Fibroblast of skin of right quadriceps (primary cell): Measurements from ENCODE around the gene KIF26B.

Experiments
- DNase-seq: peaks from one replicate; pipeline ENCODE4 v3.0.0-alpha.2; 2013

KIF26B gene

DNA sequence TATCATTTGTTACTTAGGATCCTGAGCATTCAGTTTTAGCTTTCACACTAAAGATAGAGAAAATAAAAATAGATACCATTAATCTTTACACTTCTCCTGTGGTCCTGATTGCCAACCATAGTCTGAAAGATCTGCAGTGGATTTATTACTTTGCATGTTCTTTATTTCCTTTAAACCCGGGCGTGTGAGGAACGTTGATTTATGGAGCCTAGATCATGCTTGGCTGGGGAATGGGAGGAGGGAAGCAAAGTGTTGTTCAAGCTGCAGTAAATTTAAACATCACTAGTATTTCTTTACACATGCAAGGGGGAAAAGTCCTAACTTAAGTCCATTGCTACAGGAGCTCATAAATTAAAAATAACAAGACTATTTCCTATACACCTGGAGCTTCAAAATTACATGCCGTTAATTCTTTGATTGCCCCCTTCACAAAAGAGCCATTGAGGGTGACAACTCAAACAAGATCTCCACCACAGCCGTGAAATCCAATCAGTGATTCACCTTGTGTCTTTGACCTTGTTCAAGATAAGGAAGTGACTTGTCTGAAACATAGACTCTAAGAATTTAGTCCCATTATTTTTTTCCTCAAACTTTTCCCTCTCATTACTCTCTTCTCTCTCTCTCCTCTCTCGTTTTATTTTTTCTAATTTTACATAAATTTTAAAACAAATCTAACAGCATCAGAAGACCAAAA, 282.7 kb downstream of the KIF26B start:
- peak; percentile 45 for DNase-seq

DNA sequence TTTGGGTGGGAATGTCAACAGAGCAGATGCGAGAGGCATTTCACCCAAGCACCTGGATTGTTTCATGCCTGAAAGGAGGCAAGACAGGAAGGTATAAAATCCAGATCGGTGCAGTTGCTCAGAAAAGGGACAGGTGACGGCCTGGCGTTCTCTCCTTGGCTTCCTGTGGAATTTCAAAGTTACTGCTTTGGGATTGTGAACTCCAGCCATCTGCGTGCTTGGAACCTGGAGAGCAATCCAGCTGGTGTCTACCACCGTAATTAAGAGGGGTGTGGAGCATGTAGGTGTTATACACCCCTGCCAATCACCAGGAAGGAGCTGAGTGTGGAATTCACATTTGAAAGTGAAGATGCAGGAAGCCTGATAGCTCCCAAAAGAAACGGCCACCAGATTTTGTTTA, 286.1 kb downstream of the KIF26B start:
- DNase-seq: no peak

DNA sequence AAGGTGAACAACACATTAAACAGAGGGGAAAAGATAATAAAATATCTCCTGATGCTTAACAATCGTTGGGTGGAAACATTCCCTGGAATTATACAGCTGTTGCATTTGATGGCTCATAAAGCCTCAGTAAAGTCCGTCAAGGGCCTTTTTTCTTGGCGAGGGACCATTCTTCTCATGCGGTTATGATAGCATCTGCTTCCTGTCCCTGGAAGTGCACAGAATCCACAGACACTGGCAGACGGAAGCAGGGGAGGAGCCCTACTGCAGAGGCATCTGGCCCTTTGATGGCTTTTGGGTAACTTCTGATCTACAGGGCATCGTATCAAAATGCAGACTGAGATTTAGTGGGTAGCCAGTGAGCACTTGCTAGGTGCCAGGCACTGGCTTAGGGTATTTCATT, 286.9 kb downstream of the KIF26B start:
- peak; percentile 61 for DNase-seq

DNA sequence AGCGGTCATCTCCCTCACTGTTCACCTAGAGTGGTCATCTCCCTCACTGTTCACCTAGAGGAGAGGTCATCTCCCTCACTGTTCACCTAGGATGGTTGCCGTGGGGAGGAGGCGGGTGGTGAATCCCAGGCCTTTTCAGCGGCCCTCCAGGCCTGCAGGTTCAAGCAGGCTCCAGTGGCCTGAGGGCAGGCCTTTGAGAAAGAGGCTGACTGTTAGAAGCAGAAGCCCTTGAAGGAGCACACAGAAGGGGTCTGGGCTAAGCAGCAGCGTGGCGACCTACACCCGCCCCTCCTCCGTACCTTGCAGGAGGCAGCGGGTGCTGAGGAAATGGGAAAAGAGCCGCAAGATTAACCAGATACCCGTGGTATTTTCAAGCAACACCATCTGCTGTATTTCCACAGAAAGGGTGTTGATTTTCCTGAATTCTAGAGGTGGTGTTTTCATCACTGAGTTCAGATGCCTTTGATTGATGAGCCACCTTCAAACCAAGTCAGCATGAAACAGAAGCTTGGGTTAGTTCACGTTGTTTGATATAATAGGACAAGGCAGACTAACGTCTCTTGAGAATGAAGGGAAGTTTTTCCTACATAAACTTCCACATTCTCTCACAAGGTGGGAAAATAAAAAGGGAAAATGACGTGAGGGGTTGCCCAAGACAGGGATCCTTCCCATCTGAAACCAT, 289.5 kb downstream of the KIF26B start:
- DNase-seq: no peak

DNA sequence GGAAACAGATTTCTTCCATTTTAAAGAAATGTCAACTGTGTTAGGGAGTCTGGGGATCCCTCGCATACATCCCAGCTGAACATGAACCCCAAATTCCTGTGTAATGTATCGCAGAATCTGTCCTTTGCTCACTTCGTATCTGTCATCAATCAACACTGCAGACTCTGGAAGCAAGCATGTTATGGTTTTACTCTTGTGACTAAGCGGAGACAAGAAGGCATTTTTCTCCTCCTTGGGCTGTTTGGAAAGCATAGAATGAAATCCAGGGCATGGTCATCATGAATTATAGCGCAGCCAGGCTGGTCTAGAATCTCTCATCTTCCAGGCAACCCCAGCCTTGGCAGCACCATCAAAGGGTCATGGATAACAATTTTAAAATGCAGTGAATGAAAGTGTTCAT, 290.2 kb downstream of the KIF26B start:
- DNase-seq: peak; percentile 70

DNA sequence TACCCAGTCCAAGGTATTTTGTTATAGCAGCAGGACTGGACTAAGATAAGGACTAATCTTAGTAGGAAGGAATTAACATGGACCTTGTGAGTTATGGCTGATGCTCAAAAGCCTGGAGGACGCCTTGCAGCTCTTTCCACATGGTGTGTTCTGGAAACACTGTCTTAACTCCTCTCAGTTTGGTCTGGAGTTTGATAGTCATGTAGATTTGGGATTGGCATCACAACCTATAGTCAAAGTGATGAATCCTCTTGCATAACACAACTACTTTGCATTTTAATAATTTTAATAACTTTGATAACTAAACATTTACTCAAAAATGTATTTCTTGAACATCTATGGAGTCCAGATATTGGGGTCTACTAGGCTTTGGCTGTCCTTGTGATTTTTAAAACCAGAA, 293.7 kb downstream of the KIF26B start:
- DNase-seq: no peak

DNA sequence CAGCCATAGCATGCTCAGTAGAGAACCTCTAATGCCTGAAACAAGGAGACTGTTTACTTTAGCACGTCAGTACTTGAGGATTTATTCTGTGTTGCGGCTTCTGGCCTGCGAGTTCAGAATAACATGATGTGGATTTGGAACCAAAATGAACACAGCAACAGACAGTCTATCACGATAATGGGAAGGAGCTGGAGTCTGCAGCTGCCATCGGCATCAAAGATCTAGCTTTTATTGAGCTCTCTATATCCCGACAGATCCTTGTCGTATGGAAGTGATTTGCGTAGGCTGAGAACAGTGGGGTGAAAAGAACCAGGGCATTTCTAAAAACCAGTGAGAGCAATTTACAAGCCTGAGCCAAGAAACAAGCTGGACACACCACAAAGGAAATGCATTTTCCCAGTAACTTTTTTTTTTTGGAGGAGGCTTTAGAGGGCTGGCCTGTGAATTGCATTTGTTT, 294.2 kb downstream of the KIF26B start:
- DNase-seq: peak; percentile 15

DNA sequence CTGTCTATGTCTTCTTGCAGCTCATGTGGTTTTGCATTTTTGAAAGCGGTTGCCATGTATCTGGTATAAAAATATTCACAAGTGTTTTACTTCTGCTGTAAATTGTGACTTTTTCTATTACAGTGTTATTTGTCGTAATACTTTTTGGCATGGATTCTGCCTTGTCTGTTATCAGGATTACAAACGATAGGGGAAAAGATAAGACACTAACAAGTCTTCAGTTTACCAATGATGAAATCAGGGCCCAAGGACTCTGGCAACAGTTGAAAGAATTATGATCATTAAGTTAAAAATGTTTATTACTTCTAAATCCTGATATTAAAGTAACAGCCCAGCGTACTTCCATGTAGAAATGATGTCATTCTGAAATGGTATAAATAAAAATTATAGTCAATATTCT, 298.8 kb downstream of the KIF26B start:
- no peak for DNase-seq

DNA sequence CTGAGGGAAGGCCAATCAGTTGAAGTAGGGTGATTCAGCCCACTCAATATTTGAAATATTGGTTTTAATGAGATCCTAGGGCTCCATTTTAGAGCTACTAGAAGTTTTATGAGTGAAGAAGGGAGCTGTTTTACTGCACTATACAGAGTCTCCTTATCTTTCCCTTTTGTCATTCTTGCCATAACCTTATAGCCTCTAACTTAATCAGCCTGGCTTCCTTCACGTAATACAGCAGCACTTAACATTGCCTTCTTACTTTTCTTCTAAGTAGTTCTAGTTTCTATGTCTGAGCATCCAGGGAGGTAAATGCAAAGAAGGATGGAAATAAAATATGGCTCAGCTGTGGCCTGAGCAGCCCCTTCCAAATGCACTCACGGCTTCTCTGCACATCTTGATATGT, 299.3 kb downstream of the KIF26B start:
- no peak for DNase-seq

DNA sequence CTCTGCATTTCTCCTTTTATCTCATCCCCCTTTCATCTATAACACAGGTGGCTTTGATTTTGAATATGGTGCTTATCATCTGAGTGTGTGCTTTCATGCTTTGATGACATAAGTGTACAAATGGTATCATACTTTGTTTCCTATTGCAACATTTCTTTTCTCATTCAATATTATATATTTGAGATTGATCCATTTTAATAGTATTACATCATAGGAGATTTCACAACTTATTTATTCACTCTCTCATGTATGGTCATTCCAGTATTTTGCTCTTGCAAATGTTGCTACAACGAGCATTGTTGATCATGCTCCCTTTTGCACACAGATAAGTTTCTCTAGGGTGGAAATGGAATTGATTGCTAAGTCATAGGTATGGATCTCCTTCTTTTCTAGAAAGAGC, 302.8 kb downstream of the KIF26B start:
- no peak for DNase-seq

DNA sequence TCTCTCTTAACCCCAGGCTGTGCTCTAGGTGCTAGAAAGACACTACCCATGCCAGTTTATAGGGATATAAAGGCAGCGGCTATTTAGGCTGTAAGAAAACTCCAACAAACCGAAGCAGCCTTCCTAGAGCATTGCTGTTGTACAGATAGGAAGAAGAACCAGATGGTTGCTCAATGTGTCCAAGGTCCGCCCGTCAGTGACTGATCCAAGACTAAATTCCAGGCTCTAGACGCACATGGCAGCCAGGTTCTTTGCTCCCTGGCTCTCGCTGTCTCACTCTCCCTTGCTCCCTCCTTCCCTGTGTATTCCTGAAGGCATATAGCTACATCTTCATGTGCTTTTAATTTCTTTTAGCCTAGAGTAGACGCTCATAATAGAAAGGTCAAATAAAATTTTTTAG, 303.4 kb downstream of the KIF26B start:
- peak; percentile 43 for DNase-seq

DNA sequence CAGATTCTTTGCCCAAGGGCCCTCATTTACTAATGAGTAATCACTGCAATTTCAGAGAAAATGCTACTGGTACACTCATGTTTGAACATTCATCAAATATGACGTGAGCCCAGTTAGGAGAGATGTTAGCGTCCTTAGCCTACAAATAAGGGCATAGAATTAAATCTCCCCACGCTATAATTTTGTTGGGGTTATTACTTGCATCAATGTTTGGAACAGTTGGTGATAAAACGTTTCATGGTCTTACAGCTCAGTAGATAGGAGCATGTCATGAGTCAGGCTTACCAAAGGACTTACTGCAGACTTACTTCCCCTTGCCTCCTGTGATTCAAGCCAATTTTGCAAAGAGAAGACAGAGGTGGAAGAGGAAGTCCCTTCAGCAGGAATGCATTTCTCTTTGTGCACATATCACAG, 304.0 kb downstream of the KIF26B start:
- DNase-seq: peak; percentile 76

DNA sequence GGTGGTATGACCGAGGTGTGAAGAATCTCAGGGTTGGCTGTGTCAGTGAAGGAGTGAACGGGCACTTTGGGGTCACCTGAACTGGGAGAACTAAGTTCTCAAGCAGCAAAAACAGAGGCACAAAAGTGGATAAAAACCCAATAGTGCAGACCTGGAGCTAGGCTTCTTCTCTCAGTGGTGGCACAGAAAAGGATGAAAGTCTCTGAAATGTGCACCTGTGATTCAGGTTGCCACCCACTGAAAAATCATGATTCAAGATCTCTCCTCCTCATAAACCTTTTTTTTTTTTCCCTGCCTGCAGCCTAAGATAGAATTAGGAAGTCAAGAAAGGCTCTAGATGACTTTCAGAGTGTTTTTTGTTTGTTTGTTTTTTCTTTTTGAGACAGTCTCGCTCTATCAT, 304.8 kb downstream of the KIF26B start:
- no peak for DNase-seq

DNA sequence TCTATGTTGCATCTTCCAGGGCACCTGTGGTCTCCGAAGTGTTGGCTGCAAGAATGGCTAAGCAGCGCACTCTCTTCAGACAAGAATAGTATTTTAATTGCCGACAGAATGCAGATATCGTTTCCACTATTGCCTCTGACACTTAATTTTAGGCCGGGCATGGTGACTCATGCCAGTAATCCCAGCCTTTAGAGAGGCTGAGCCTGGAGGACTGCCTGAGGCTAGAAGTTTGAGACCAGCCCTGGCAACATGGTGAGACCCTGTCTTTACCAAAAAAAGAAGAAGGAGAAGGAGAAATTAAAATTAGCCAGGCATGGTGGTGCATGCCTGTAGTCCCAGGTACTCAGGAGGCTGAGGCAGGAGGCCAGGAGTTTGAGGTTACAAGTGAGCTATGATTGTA, 306.9 kb downstream of the KIF26B start:
- DNase-seq: no peak

DNA sequence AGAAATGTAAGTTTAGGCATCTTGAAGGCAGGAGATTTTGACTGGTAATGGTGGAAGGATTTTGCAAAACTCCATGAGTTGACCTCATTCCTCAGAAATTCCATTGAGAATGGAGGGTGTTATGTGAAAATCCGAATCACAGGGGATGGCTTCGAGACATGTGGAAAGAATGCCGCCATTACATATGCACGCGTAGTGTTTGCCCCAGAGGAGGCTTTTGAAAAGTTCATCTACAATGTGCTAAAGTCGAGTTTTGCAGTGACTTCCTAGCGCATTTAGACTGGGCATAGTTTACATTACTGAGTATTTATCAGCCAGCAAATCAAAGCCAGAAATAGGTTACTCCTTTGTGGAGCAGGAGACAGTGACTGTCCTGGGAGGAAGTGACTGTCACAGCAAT, 307.4 kb downstream of the KIF26B start:
- DNase-seq: no peak

DNA sequence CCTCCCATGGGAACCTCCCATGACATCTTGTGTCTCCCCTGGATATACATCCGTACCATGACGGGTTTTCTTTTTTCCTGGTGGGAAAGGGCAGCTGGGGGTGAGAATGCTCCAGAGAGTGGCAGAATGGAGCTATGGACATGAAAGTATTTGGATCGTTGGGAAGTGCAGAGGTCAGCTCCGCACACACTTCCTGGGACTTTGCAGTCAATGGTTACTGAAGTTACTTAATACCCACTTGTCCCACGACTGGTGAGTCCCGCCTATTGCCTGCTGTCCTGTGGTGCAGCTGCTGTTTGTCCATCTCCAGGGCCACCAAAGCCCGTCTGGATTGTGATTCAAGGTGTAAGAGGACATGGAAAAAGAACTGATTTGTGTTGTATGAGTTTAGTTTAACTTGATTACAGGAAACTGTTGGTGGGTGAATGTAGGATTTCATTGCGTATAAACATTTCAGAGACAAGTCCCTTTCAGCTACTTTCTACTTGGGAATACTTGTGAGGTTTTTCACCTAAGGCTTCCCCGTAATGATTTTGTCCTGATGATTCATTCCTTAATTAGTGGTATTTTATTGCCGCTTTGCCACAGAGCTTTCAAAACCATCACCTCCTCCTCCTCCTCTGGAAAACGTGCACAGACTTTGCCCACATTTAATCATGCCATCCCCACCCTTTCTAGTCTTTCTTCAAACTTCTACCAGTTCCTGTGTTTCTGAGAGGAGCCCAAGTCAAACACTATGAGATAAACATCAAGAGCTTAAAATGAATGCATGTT, 308.8 kb downstream of the KIF26B start:
- DNase-seq: peak; percentile 24

DNA sequence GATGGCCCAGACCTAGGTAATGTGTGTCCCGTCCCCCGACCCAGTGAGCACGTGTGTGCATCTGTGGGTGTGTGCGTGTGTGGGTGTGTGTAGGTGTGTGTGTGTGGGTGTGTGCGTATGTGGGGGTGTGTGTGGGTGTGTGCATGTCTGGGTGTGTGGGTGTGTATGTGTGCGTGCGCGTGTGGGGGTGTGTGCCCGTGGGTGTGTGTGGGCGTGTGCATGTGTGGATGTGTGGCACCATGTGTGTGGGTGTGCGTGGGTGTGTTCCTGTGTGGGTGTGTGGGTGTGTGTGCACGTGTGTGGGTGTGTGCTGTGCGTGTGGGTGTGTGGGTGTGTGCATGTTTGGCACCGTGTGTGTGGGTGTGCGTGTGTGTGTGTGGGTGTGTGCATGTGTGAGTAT, 309.5 kb downstream of the KIF26B start:
- DNase-seq: no peak

DNA sequence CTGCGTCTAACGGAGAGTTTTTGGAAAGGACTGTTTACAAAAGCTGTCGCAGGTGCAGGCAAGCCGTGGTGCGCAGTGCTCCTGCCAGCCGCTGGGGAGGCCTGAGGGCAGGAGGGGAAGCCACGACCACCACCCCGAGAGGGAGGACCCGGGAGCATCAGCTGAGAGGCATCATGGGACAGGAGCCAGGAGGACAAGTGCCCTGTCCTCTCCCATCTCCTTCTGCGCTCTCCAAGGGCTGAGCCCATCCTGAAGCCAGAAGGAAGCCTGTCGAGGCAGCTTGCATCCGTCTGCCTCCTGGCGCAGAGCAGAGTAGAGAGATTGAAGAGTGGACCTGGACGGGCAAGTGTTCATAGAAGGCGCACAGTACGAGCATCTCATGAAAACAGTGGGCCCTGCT, 310.9 kb downstream of the KIF26B start:
- DNase-seq: no peak

DNA sequence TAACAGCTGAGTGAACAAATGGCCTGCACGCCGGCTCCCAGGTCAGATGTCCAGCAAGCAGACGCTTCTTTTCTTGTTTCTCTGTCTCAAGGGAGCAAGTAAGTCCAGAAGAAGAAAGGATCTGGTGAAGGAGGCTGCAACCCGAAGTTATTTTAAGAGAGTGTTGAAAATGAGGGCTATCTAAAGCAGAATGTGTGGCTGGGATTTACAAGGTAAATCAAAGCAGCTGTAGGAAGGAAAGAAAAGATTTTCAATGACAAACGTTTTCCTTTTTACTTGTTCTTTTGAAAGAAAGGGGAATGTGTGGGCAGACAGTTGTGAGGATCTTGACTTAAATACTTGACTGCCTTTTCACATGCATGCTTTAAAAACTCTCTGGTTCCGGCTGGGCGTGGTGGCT, 311.5 kb downstream of the KIF26B start:
- no peak for DNase-seq

DNA sequence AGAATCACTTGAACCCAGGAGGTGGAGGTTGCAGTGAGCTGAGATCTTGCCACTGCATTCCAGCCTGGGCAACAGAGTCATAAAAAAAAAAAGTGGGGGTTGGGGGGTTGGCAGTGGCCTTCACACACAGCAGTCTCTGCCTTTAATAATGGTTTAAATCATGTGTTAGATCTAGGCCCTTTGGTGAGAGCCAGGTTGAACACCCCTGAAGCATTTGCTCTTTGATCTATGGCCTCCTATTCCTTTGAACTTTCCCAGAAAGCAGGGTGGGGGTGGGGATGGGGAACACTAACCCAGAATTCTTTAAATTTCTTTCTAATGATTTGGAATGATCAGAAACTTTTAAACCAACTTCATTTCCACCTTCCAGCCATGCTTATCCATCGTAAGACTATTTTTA, 313.0 kb downstream of the KIF26B start:
- DNase-seq: no peak

DNA sequence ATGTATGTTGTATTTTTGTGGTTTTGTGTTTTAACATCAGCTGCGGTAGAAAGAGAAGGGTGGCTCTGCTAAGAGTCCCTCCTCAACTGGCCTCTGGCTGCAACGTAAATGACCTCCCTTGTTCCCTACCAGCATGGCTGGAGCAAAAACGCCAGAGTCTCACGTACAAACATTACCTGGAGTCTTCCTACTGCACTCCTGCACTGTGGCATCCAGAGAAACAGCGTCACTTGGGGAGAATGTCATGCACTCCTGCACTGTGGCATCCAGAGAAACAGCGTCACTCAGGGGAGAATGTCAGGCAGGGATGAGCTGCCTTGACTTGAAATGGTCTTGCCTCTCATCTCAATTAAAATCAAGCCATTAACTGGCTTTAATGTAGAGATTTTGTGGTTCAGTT, 314.2 kb downstream of the KIF26B start:
- no peak for DNase-seq

DNA sequence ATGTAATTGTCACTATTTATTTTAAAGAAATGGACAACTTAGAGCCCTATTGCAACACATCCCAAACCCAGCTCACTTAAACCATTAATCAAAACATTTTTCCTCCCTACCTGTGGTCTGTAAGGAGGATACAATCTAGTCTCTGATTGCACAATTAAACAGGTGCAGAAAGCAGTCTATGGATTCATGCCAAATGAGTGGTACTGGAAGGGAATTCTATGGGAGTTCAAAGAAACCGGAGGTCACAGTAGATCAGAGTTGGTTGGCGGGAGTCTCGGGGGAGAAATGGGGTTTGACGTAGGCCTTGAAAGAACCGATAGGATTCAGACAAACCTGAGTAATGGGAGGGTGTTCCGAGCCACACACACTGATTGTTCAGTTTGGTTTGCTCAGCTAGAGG, 314.9 kb downstream of the KIF26B start:
- DNase-seq: no peak

DNA sequence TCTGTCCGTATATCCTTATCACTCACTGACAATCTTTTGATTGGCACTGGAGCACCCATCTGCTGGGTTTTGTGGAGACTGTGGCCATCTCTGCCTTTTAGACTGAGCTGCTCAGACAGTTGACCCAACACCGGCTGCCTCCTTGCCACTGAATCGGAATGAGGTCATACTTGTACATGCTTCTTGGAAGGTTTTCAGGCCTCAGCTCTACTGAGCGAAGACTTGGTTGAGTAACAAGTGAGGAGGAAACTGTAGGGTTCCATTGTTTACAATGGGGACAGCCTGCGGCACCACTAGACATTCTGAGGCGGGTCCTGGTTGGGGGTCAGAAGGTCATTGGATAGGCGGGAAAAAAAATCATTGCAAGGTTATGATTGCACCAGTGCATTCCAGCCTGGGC, 320.3 kb downstream of the KIF26B start:
- peak; percentile 50 for DNase-seq

DNA sequence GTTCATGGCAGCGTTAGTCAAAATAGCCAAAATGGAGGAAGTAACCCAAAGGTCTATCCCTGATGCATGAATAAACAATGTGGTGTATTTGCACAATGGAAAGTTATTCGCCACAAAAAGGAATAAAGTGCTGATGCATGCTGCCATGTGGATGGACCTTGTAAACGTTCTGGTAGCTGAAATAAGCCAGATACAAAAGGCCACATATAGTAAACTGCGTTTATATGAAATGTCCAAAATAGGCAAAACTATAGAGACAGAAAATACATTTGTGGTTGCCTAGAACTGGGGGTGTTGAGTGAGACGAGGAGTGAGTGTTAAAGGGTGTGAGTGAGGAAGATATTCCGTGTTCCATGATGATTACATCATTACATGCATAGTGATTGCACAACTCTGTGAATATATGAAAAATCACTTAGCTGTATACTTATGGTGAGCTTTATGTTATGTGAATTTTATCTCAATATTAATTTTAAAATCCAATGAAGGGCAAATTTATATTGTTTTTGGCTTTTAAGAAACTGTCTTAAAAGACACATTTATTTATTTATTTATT, 321.3 kb downstream of the KIF26B start:
- peak; percentile 57 for DNase-seq
